ENCODE measurements around the gene RECQL5.
A peak's percentile ranks its signal among the peaks of the same experiment; 100 is the strongest.

RECQL5 gene

GRCh38 chr17:75689441-75689873, 22.5 kb upstream of the RECQL5 start:
- no peak for TF ChIP-seq TAF1 (IDR thresholded peaks at IDR 0.05; ENCODE audit: low read depth, low read length)
- no peak for TF ChIP-seq POU2F2 (IDR thresholded peaks at IDR 0.05; ENCODE audit: low read depth, low read length)
- TF ChIP-seq PAX5 (IDR thresholded peaks at IDR 0.05; ENCODE audit: insufficient read depth, low read length, severe bottlenecking), result no peak
- no peak for TF ChIP-seq POLR2AphosphoS5 (IDR thresholded peaks at IDR 0.05; ENCODE audit: low read depth, low read length)
- no peak for TF ChIP-seq POLR2A (IDR thresholded peaks at IDR 0.05; ENCODE audit: low read depth, low read length)
- TF ChIP-seq SPI1 (IDR thresholded peaks at IDR 0.05; ENCODE audit: low read depth, low read length), result no peak
- peak; percentile 41 for DNase-seq (ENCODE audit: insufficient read length, low spot score)
- FAIRE-seq, result peak; percentile 77

DNA sequence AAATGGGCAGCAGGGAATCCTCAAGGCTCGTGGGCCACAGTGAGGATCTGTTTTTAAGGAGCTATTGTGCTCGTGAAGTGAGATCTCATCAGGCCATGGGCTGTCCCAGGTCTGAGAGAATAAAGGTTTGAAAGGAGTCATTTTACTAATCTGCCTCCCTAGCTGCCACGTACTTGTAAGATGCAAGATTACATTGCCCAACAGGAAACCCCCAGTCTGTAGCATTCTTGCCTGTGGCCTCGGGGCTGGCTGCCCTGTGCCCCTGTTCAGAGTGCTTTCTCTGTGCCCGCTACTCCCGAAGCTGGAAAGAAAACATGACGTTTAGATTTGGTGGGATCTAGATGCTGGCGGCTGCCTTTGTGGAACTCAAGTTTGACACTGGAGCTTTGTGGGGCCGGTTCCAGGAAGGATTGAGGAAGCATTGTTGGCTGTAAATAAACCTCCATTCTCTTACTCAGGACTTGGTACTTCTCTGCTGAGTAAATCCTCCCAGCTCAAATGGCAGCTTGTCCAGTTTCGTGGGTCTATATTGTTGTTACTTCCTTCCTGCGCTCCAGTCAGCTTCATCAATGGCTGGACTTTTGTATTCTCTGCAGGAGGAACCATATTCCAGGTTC, 21.4 kb upstream of the RECQL5 start:
- no peak for DNase-seq (ENCODE audit: insufficient read length, low spot score)
- FAIRE-seq, result no peak
- TF ChIP-seq TAF1 (IDR thresholded peaks at IDR 0.05; ENCODE audit: low read depth, low read length) (no peak), POLR2A (IDR thresholded peaks at IDR 0.05; ENCODE audit: low read depth, low read length) (peak; percentile 54)

DNA sequence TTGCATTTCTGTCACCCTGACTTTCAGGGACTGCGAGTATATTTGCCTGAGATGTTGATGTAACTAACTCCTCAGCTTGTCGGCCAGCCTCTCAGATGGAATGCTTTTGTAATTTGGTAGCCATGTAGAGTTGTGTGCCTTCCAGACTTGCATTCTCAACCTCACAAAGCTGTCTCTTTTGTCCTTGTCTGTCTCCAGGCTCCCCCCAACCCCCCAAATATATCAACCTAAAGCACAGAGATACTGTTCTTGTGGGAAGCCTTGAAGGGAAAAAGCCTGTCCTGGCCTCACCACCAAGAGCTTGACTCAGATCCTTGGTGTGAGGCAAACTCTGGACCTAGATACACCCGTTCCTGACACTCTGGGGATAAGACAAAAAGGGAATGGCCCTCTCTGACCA, 18.5 kb upstream of the RECQL5 start:
- FAIRE-seq (no peak), DNase-seq (ENCODE audit: insufficient read length, low spot score) (no peak)
- TF ChIP-seq POLR2A (IDR thresholded peaks at IDR 0.05; ENCODE audit: low read depth, low read length), result no peak
- TF ChIP-seq SPI1 (IDR thresholded peaks at IDR 0.05; ENCODE audit: low read depth, low read length), result no peak
- no peak for TF ChIP-seq TAF1 (IDR thresholded peaks at IDR 0.05; ENCODE audit: low read depth, low read length)
- TF ChIP-seq PAX5 (IDR thresholded peaks at IDR 0.05; ENCODE audit: insufficient read depth, low read length, severe bottlenecking), result no peak
- TF ChIP-seq POLR2AphosphoS5 (IDR thresholded peaks at IDR 0.05; ENCODE audit: low read depth, low read length), result no peak
- TF ChIP-seq POU2F2 (IDR thresholded peaks at IDR 0.05; ENCODE audit: low read depth, low read length), result no peak

DNA sequence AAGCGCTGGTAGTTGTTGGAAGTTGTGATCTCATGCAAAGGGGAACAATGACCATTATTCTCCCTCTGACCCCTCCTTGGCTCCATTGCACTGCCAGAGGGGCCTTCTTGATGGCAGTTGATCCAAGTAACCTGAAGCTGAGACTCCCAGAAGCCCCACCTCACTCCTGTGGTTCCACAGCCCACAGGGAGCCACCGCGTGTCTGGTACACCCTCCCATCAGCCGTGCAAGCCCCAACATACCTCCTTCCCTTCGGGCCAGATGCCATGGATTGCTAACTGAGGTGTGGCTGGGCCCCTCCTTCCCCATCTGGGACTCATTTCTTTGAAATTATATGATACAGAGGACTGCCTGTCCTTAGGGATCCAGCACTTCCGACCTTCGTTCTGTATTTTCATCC, 18.0 kb upstream of the RECQL5 start:
- DNase-seq (ENCODE audit: insufficient read length, low spot score) (no peak), FAIRE-seq (no peak)
- TF ChIP-seq TAF1 (IDR thresholded peaks at IDR 0.05; ENCODE audit: low read depth, low read length), result no peak
- TF ChIP-seq POLR2A (IDR thresholded peaks at IDR 0.05; ENCODE audit: low read depth, low read length), result no peak
- no peak for TF ChIP-seq POLR2AphosphoS5 (IDR thresholded peaks at IDR 0.05; ENCODE audit: low read depth, low read length)
- no peak for TF ChIP-seq PAX5 (IDR thresholded peaks at IDR 0.05; ENCODE audit: insufficient read depth, low read length, severe bottlenecking)
- TF ChIP-seq SPI1 (IDR thresholded peaks at IDR 0.05; ENCODE audit: low read depth, low read length), result no peak
- TF ChIP-seq POU2F2 (IDR thresholded peaks at IDR 0.05; ENCODE audit: low read depth, low read length), result no peak

GRCh38 chr17:75684249-75684648, 17.3 kb upstream of the RECQL5 start:
- no peak for FAIRE-seq
- no peak for DNase-seq (ENCODE audit: insufficient read length, low spot score)
- no peak for TF ChIP-seq POLR2A (IDR thresholded peaks at IDR 0.05; ENCODE audit: low read depth, low read length)
- TF ChIP-seq SPI1 (IDR thresholded peaks at IDR 0.05; ENCODE audit: low read depth, low read length), result no peak
- TF ChIP-seq TAF1 (IDR thresholded peaks at IDR 0.05; ENCODE audit: low read depth, low read length), result no peak
- no peak for TF ChIP-seq POLR2AphosphoS5 (IDR thresholded peaks at IDR 0.05; ENCODE audit: low read depth, low read length)
- no peak for TF ChIP-seq PAX5 (IDR thresholded peaks at IDR 0.05; ENCODE audit: insufficient read depth, low read length, severe bottlenecking)
- no peak for TF ChIP-seq POU2F2 (IDR thresholded peaks at IDR 0.05; ENCODE audit: low read depth, low read length)

GRCh38 chr17:75683583-75683982, 16.6 kb upstream of the RECQL5 start:
- TF ChIP-seq TAF1 (IDR thresholded peaks at IDR 0.05; ENCODE audit: low read depth, low read length) (no peak), SPI1 (IDR thresholded peaks at IDR 0.05; ENCODE audit: low read depth, low read length) (no peak), POLR2AphosphoS5 (IDR thresholded peaks at IDR 0.05; ENCODE audit: low read depth, low read length) (no peak), POLR2A (IDR thresholded peaks at IDR 0.05; ENCODE audit: low read depth, low read length) (no peak), POU2F2 (IDR thresholded peaks at IDR 0.05; ENCODE audit: low read depth, low read length) (no peak), PAX5 (IDR thresholded peaks at IDR 0.05; ENCODE audit: insufficient read depth, low read length, severe bottlenecking) (no peak)
- FAIRE-seq (no peak), DNase-seq (ENCODE audit: insufficient read length, low spot score) (no peak)

DNA sequence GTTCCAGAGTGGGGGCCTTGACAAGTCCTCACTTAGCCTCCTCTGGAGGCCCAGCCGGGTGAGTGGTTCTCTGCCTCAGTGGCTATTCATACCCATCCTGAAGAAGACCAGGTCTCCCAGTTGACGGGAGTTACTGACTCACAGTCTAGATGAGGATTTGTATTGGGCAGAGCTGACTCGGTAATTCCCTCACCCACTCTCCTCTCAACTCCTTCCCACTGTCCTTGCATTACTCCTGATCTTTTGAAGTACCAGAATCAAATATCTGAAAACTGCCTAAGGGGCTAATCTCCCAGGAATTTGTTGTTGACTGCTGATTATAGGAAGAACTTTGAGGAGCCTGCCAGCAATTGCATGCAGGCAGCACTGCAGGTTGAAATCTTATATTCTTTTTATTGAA, 14.3 kb upstream of the RECQL5 start:
- TF ChIP-seq POLR2A (IDR thresholded peaks at IDR 0.05; ENCODE audit: low read depth, low read length), result no peak
- no peak for TF ChIP-seq PAX5 (IDR thresholded peaks at IDR 0.05; ENCODE audit: insufficient read depth, low read length, severe bottlenecking)
- no peak for TF ChIP-seq POLR2AphosphoS5 (IDR thresholded peaks at IDR 0.05; ENCODE audit: low read depth, low read length)
- TF ChIP-seq POU2F2 (IDR thresholded peaks at IDR 0.05; ENCODE audit: low read depth, low read length), result no peak
- TF ChIP-seq SPI1 (IDR thresholded peaks at IDR 0.05; ENCODE audit: low read depth, low read length), result no peak
- no peak for TF ChIP-seq TAF1 (IDR thresholded peaks at IDR 0.05; ENCODE audit: low read depth, low read length)
- no peak for DNase-seq (ENCODE audit: insufficient read length, low spot score)
- FAIRE-seq, result no peak

DNA sequence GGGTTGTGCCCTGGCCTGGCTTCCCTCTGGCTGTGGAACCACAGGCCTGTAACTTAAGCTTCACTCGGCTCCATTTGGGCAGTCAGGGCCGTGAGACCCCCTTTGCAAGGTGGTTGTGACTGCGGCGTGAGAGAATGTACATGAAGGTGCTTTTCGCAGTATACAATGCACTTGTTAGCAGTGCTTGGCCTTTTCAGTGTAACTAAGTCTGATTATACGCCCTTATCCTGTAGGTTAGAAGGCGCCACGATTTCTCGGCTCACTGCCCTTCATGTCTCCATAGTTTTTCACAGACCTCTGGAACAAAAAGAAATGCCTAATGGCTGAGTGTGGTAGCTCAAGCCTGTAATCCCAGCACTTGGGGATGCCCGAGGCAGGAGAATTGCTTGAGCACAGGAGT, 13.5 kb upstream of the RECQL5 start:
- FAIRE-seq (no peak), DNase-seq (ENCODE audit: insufficient read length, low spot score) (no peak)
- TF ChIP-seq SPI1 (IDR thresholded peaks at IDR 0.05; ENCODE audit: low read depth, low read length) (no peak), POLR2A (IDR thresholded peaks at IDR 0.05; ENCODE audit: low read depth, low read length) (peak; percentile 37; the same call in 1 of the 2 replicates)

- no peak for FAIRE-seq
- DNase-seq (ENCODE audit: insufficient read length, low spot score), result no peak
- TF ChIP-seq POLR2AphosphoS5 (IDR thresholded peaks at IDR 0.05; ENCODE audit: low read depth, low read length) (no peak), PAX5 (IDR thresholded peaks at IDR 0.05; ENCODE audit: insufficient read depth, low read length, severe bottlenecking) (no peak)
Measured at GRCh38 chr17:75679706-75680211, 12.8 kb upstream of the RECQL5 start.

DNA sequence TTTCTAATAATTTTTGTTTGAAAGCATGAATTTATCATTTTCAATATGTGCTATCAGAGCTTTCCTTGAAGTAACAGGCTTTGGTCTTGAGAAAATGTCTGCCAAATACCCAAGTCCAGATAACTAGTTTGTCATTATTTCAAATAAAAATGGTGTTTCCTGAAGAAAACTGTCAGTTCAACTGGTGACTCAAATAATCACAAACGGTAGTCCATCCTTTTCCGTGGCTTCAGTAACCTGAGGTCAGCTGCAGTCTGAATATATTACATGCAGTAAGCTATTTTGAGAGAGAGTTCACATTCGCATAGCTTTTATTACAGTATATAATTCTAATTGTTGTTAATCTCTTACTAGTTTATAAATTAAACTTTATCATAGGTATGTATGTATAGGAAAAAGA, 9.5 kb upstream of the RECQL5 start:
- no peak for TF ChIP-seq TAF1 (IDR thresholded peaks at IDR 0.05; ENCODE audit: low read depth, low read length)
- no peak for TF ChIP-seq POU2F2 (IDR thresholded peaks at IDR 0.05; ENCODE audit: low read depth, low read length)
- TF ChIP-seq POLR2A (IDR thresholded peaks at IDR 0.05; ENCODE audit: low read depth, low read length), result no peak
- no peak for TF ChIP-seq POLR2AphosphoS5 (IDR thresholded peaks at IDR 0.05; ENCODE audit: low read depth, low read length)
- TF ChIP-seq PAX5 (IDR thresholded peaks at IDR 0.05; ENCODE audit: insufficient read depth, low read length, severe bottlenecking), result no peak
- TF ChIP-seq SPI1 (IDR thresholded peaks at IDR 0.05; ENCODE audit: low read depth, low read length), result no peak
- DNase-seq (ENCODE audit: insufficient read length, low spot score) (no peak), FAIRE-seq (no peak)

All from GM12891 (cell line).